NCI-H2107 treated with DMSO at 0.1 percent for 48 hours (cell line): ENCODE measurements around the gene OR13F1.
"Not testable (repeated sequence)": the region's sequence is repeated elsewhere in the genome, so short reads cannot be mapped to it uniquely, and the experiment has no call there.

Experiments used
- DNase-seq: peaks from one replicate; lab custom pipeline; 2025; ENCODE audit not compliant: unreplicated experiment; lab: John Stamatoyannopoulos, UW

The OR13F1 gene, protein sequence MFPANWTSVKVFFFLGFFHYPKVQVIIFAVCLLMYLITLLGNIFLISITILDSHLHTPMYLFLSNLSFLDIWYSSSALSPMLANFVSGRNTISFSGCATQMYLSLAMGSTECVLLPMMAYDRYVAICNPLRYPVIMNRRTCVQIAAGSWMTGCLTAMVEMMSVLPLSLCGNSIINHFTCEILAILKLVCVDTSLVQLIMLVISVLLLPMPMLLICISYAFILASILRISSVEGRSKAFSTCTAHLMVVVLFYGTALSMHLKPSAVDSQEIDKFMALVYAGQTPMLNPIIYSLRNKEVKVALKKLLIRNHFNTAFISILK

DNA sequence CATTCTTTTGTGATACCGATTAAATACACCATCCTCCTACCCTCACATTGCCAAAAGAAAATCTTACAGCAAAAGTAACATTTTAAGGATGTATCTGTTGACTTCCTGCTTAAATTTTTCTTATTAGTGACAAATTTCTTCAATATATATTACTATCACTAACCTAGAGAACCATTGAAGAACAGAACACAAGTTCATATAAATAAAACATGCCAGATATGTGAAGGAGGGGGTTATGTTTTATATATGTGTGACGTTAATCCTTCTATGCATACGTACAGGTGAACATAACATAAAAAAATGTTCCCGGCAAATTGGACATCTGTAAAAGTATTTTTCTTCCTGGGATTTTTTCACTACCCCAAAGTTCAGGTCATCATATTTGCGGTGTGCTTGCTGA lies at the start of gene OR13F1:
TSS of gene OR13F1 (plus strand) at position 301 of the 400 bp plus-strand sequence. CDS start at position 301, 0 bp downstream.
- DNase-seq = no peak

DNA sequence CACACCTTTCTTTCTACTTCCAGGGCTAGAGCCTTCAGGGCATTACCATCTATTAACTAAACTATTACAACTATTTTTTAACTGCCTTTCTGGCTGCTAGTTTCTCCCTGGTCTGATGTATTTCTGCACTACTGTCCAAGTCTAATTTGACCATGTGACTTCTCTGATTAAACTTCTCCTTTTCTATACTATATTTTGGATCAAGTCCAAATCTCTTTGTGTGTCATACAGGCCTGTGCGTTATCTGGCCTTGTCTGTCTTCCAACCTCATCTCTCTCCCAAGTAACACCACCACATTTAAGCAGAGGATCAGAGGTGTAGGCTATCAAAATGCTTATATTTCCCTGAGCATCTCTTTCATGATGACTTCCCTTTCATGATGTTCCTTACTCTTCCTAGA lies 47.2 kb upstream of the OR13F1 start:
- no peak for DNase-seq

DNA sequence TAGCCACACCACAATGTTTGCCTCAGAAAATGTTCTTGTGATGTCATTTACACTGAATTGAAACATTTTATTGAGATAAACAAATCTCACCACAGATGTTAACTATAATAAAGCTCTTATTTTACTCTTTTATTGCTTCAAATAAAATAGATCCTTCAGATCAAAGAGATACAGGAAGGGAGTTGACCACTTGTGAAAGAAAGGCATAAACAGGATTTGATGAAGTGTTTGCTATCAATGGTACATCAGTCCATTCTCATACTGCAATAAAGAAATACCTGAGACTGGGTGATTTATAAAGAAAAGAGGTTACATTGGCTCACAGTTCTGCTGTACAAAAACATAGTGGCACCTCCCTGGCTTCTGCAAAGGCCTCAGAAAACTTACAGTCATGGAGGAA lies 40.2 kb upstream of the OR13F1 start:
- no peak for DNase-seq

DNA sequence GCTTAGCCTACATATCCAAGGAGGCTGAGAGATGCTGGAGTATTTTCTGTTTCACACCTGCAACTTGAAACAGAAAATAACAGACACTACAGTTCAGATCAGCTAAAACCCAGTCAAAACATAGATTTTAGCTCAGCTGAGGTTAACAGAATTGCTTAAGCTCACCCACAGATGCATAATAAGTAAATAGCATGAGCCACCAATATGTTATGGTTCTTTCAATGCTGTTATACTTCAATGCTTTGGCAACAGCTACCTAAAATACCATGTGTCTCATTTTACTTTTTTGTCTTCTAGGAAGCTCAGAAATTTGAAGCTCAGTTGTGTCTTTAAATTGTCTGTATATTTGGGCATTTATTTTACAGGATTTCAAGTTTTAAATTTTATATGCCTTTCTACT lies 35.8 kb upstream of the OR13F1 start:
- no peak for DNase-seq

DNA sequence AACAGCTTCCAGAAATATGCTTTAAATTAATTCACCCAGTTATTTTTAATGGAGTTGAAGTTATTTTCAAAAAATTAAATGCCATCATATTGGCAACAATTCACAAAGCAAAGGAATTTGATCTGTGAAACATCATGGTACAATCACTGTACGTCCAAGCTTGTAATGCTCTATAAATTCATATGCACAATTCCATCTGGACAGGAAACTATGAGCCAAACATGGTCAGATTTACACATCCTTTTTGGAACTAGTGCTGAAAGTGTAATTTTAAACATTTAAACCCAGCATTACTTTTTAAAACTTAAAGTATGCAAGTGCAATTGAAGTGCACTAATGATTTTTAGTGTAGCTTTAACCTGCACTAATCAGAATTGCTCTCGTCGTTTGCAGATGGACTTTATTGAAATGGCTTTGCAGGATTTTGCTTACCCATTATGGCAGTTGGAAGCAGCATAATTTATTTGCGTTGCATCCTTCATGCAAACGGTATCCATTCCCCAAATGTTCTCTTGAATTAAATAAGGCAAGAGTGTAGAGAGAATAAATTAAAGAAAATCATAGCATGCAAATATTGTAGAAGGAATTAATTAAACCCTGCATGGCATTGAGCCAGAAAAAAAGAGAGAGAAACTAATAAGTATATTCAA lies 21.0 kb upstream of the OR13F1 start:
- no peak for DNase-seq

DNA sequence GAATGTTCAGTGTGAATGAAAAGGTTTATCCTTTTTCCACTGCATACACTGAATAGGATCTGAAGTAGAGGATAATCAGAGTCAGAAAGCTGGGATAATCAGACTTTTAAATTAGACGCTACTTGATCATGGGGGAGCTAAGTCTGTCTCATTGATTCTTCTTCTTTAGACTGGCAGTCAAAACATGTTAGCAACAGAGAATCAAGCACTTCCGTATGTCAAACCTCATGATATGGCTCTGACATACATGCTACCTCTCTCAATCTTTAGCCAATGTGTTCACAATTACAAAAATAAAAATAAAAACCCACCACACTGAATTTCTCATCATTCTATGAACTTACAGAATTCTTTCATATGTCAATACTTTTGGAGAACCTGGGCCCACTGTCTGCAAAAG lies 19.0 kb upstream of the OR13F1 start:
- DNase-seq = no peak

DNA sequence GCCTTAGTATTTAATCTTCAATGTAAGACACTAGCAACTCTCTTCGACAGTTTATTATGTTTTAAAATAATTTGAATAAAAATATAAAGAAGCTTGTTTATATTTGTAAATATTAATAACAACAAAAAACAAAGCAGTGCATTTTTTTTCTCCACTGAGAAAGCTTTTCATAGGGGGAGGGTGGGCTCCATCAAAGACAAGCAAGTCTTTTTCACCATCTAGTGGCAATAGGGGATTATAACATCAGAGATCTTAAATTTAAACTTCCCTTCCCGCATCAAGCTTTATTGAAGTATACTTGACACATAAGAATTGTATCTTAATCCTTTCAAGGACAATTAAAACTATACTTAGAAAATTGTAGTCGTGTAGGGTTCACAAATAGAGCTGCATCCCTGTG lies 9.3 kb upstream of the OR13F1 start:
- DNase-seq = no peak

DNA sequence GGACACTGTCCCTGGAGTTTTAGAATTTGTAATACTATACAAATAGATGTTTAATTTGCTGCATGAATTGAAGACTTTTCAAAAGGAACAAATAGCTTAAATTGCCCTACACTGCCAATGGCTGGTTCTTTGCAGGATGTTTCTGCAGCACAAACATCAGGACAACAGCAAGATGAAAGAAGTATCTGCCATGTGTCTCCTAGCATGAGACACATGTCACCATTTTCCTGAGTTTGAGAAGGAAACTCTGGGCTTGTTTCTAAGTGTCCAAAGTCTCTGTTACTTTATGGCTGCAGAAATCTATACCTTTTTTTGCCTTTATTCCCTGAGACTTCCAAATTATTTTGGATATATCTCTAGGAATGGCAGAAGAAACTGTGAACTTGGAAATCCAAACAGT lies 623 bp upstream of the OR13F1 start:
- no peak for DNase-seq

DNA sequence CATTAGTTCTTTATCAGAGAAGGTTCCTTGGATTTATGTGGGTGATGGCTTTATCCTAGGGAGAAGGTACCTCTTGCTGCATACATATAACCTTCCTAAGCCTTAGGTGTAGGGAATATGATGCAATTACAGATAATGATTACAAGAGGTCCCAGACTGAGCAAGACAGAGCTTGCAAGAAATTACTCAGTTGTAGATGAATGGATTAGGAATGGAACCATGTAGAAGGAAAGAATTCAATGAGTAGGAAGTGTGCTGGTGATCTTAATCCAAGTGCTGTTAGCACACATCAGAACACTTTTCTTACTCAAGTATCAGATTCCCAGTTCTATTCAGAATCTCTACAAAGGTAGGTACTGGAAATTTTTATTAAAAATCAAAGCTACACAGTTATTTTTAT lies 2.5 kb downstream of the OR13F1 start:
- no peak for DNase-seq

DNA sequence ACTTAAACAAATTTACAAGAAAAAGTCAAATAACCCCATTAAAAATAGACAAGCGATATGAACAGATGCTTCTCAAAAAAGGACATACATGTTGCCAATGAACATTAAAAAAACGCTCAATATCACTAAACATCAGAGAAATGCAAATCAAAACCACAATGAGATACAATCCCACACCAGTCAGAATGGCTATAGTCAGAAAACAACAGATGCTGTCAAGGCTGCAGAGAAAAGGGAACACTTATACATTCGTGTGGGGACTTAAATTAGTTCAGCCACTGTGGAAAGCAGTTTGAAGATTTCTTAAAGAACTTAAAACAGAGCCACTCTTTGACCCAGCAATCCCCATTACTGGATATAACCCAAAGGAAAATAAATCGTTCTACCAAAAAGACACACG lies 10.8 kb downstream of the OR13F1 start:
- DNase-seq = no peak

DNA sequence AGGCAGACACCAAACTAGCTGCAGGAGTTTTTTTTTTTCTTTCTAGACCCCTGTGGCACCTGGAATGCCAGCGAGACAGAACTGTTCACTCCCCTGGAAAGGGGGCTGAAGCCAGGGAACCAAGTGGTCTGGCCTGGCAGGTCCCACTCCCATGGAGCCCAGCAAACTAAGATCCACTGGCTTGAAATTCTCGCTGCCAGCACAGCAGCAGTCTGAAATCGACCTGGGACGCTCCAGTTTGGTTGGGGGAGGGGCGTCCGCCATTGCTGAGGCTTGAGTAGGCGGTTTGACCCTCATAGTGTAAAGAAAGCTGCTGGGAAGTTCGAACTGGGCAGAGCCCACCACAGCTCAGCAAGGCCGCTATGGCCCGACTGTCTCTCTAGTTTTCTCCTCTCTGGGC lies 16.2 kb downstream of the OR13F1 start:
- DNase-seq = not testable (repeated sequence)

DNA sequence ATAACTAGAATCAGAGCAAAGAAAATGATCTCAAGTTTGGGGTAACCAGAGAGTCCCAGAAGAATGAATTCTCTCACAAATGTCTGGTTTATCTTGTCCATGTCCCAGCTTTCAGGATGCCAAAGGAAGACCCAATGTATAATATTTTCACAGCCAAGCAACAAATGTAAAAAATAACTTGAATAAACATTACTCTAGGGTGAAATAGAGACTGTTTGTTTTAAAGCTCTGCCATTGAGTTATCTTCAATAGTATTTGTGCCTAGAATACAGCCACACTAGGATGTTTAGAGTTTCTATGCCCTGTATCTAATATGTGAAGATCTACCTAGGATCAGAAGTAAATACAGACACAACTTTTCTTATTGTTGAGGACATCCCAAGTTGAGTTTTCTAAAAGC lies 23.0 kb downstream of the OR13F1 start, which contains the start of gene OR13C4:
TSS of gene OR13C4 (minus strand) at position 101 of the 400 bp plus-strand sequence. CDS start at position 101, 0 bp downstream.
- DNase-seq = no peak

DNA sequence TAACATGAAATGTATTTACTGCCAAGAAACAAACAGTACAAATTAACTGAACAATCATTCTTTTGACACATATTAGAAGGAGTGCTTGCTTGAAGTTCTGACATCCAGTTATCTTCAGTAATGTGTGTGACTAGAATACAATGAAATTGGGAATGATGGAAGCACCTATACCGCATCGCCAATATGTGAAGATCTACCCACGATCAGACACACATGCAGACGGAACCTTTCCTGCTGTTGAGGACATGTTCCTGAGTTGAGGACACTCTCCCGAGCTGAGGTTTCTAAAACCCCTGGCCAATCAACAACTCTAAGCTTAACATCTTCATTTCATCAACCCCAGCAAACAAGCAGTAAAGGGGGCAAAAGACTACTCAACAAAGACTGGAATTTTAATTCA lies 32.7 kb downstream of the OR13F1 start, which contains the start of gene OR13C3:
TSS of gene OR13C3 (minus strand) at position 101 of the 400 bp plus-strand sequence. CDS start 133 bp downstream, outside the sequence.
- no peak for DNase-seq

DNA sequence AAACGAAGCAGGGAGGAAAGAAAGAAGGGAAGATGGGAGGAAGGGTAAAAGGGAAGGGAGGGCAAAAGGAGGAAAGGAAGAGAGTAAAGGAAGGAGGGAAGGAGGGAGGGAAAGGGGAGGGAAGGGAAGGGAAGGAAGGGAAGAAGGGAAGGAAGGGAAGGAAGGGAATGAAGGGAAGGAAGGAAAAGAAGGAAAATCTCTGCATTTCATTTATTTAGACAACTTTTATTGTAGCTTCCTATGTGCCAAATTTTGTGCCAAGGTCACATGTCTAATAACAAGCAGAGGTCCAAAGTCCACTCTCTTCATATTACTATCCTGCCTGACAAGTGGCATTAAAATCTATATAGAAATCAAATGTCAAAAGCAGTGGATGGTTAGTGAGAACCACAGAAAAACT lies 35.2 kb downstream of the OR13F1 start:
- DNase-seq = no peak

DNA sequence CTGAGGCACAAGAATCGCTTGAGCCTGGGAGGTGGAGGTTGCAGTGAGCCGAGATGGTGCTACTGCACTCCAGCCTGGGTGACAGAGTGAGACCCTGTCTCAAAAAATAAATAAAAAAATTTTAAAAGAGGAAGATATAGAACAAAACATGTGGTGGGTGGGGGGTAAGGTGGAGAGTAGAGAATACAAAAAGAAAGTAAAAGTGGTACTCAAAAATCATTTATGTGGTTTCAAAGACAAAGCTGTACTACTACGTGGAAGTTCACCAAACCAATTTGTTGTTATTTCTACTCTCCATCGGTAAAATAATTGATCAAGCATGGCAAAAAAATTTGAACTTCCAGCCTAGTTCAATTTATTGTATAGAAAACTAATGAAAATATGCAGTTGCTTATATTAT lies 40.6 kb downstream of the OR13F1 start:
- no peak for DNase-seq

DNA sequence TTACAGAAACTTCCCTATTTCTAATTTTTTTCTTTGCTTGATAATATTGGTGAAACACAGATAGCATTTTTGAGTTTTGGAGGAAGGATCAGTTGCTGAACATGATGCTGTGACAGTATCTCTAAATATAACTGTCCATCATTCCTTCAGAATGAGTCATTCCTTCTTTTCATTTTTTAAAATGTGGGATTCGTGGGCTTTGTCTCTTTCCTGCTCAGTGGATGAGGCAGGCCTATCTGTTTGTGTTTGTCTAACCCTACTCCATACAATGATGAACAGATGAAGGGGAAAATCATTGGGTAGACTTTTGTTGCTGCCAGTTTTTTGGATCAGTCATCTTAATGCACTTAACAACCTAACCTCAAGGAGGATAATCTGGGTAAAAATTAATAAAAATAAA lies 49.2 kb downstream of the OR13F1 start:
- no peak for DNase-seq
